Measurements from ENCODE around the gene GAS7. TPM values are rescaled to one million over a fixed set of nuclear protein-coding genes. Genes with fewer than 3 reads are reported as not detected.

GAS7 gene
- total and polyA plus RNA-seq, 2 experiments from 2014 or later: 25.8 to 27.3 TPM

GRCh38 chr17:10045871-10046658 lies 152.3 kb downstream of the GAS7 start:
- WGBS (ENCODE audit: low lambda C conversion rate, missing lambda C conversion rate): 93% methylated on average over 17 of the region's 17 CpGs
- no peak overlapping the region for H3K4me3 ChIP-seq
- no peaks in the 10 kb centered on the region for H4K20me1 ChIP-seq (ENCODE audit: insufficient read depth, poor library complexity, severe bottlenecking)
- peaks cover 15% of the 10 kb centered on the region for H3K79me2 ChIP-seq
- no peak overlapping the region for H3K4me2 ChIP-seq
- H3K9me3 ChIP-seq (ENCODE audit: low read depth): no peaks in the 10 kb centered on the region
- H3K9me2 ChIP-seq (replicated peaks; ENCODE audit: insufficient read depth): no peaks in the 10 kb centered on the region
- no peaks in the 10 kb centered on the region for H3K27me3 ChIP-seq
- peaks cover 4% of the 10 kb centered on the region for H3K4me1 ChIP-seq (ENCODE audit: insufficient read depth)
- no peak overlapping the region for H3K27ac ChIP-seq
- TF ChIP-seq EZH2 (IDR thresholded peaks at IDR 0.05; ENCODE audit: borderline replicate concordance) (no peak), EZH2phosphoT487 (IDR thresholded peaks at IDR 0.05; ENCODE audit: low read depth, severe bottlenecking, unreplicated experiment) (no peak), CTCF (IDR thresholded peaks at IDR 0.05; ENCODE audit: poor library complexity) (no peak)
- no peak overlapping the region for H2AFZ ChIP-seq
- no peak for DNase-seq (ENCODE audit: low spot score)
- H3K36me3 ChIP-seq (replicated peaks; ENCODE audit: insufficient read depth, low read depth): no peaks in the 10 kb centered on the region

- peaks cover 4% of the 10 kb centered on the region for H3K4me1 ChIP-seq (ENCODE audit: insufficient read depth)
Measured at GRCh38 chr17:10042589-10043244, 155.7 kb downstream of the GAS7 start.

GRCh38 chr17:10041916-10042588 lies 156.4 kb downstream of the GAS7 start:
- DNase-seq (ENCODE audit: low spot score): no peak
- no peak for TF ChIP-seq EZH2 (IDR thresholded peaks at IDR 0.05; ENCODE audit: borderline replicate concordance)
- no peak for TF ChIP-seq EZH2phosphoT487 (IDR thresholded peaks at IDR 0.05; ENCODE audit: low read depth, severe bottlenecking, unreplicated experiment)
- no peak for TF ChIP-seq CTCF (IDR thresholded peaks at IDR 0.05; ENCODE audit: poor library complexity)
- Histone ChIP-seq H3K4me3 (no peak overlapping the region), H3K36me3 (replicated peaks; ENCODE audit: insufficient read depth, low read depth) (no peaks in the 10 kb centered on the region), H3K27ac (peak overlapping the region; percentile 28), H3K79me2 (peaks cover 7% of the 10 kb centered on the region), H3K27me3 (no peaks in the 10 kb centered on the region), H3K9me3 (ENCODE audit: low read depth) (no peaks in the 10 kb centered on the region), H3K4me1 (ENCODE audit: insufficient read depth) (peaks cover 4% of the 10 kb centered on the region), H3K4me2 (no peak overlapping the region), H3K9me2 (replicated peaks; ENCODE audit: insufficient read depth) (no peaks in the 10 kb centered on the region), H4K20me1 (ENCODE audit: insufficient read depth, poor library complexity, severe bottlenecking) (no peaks in the 10 kb centered on the region), H2AFZ (no peak overlapping the region)
- WGBS (ENCODE audit: low lambda C conversion rate, missing lambda C conversion rate): 91% methylated on average over 16 of the region's 17 CpGs

More at GRCh38 chr17:10042589-10043244, 155.7 kb downstream of the GAS7 start:
- no peak overlapping the region for H2AFZ ChIP-seq
- H3K36me3 ChIP-seq (replicated peaks; ENCODE audit: insufficient read depth, low read depth): no peaks in the 10 kb centered on the region
- no peak overlapping the region for H3K27ac ChIP-seq
- H3K27me3 ChIP-seq: no peaks in the 10 kb centered on the region
- 94% methylated on average over 9 of the region's 9 CpGs for WGBS (ENCODE audit: low lambda C conversion rate, missing lambda C conversion rate)
- no peak for TF ChIP-seq EZH2phosphoT487 (IDR thresholded peaks at IDR 0.05; ENCODE audit: low read depth, severe bottlenecking, unreplicated experiment)
- no peak for TF ChIP-seq CTCF (IDR thresholded peaks at IDR 0.05; ENCODE audit: poor library complexity)
- no peak for TF ChIP-seq EZH2 (IDR thresholded peaks at IDR 0.05; ENCODE audit: borderline replicate concordance)
- H4K20me1 ChIP-seq (ENCODE audit: insufficient read depth, poor library complexity, severe bottlenecking): no peaks in the 10 kb centered on the region
- H3K4me2 ChIP-seq: no peak overlapping the region
- peaks cover 7% of the 10 kb centered on the region for H3K79me2 ChIP-seq
- DNase-seq (ENCODE audit: low spot score): no peak
- no peak overlapping the region for H3K4me3 ChIP-seq
- H3K9me2 ChIP-seq (replicated peaks; ENCODE audit: insufficient read depth): no peaks in the 10 kb centered on the region
- no peaks in the 10 kb centered on the region for H3K9me3 ChIP-seq (ENCODE audit: low read depth)
